GM19239 (cell line): ENCODE measurements around the gene SPTB.

Experiments used
- DNase-seq: peaks from one replicate; pipeline ENCODE4 v3.0.0; 2011; ENCODE audit warnings: low spot score; ENCODE audit not compliant: insufficient read length
- FAIRE-seq: peaks from 2 replicates; lab custom pipeline; 2011; peaks lifted over from hg19 to GRCh38; lab: Jason Lieb, UNC

SPTB gene

DNA sequence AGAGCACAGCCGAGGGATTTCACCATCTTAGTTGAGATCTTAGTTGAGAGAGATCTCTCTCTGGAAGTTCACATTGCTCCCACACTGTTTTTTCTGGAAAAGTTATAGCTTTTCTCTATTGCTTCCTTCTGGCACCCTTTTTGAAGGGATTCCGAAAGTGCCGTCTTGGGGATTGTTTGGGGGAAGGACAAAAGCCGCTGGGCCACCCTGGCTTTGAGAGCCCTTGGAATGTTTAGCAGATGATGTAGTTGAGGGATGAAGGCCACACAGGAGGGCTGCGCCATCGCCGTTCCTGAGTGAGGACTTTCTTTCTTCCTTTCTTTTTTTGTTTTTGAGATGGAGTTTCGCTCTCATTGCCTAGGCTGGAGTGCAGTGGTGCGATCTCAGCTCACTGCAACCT is 157.8 kb downstream of the SPTB start:
- no peak for DNase-seq
- no peak for FAIRE-seq

DNA sequence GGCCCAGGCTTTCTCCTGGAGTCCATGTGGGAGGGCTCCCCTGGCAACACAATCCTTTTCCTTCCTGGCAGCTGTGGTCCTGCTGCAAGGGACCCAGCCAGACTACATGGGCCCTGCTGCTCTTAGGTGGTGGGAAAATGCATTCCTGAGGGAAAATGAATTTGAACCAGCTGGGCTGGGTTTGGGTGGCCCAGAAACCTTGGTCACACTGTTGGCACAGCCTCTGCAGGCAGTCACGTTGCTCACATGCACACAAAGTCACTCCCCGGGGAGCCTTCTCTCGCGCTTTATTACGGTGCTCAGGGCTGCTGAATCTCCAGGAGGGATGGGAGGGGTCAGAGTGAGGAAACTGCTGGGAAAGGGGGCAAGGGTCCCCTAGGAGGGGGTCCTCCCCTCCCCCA is 158.3 kb downstream of the SPTB start:
- no peak for FAIRE-seq
- DNase-seq: no peak

DNA sequence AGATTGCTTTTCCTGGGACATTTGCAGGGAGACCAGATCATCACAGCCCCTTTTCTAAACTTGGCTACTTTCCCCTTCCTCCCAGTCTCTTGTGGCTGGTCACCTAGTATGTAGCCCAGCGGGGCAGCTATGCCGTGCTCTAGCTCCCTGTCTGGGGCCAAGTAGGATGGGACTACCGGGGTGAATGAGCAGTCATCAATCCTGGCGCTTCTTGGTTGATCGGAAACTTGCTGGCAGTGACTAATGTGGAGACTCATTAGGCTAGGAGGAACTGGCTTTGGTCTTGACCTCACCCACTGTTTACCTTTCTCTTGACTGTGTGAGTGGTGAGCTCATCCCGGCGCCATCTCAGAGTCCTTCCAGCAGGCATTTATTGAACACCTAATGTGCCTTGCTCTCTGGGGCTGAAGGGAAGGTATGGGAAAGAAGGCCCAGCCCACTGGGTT is 159.6 kb downstream of the SPTB start:
- FAIRE-seq (no peak), DNase-seq (no peak)

DNA sequence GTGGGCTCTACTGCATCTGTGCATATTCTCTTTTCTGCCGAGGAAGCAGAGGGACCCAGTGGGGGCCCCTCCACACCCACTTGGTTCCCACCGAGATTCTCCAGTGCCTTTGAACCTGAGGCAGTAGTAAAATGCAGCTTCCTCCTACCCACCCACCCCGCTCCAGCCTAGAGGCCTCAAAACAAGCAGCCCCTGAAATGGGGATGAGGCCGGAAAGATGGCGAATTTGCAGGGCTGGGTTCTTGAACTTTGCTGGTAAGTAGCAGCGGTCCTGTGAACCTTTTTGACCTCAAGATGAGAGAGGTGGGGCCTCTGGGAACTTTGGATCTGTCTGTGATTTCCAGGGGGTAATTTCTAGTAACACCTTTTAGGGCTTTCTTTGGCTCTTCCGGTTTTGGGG is 160.1 kb downstream of the SPTB start:
- no peak for FAIRE-seq

DNA sequence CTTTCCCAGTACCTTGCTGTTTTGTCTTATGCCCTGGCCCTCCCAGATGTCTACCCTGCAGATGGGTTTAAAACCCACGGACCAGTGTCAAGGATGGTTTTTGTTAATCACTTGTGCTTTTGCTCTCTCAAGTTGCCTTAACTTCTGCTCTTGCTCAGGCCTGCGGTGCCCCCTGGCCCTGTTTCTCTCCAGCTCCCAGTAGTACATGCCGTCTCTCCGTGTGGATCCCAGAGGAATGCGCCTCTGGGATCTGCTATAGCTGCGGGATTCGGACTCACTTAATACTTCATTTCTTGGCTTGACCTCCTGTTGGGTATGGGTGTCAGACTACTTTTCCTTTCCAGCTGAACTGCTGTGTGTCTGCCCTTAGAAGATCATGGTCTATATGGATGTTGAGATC is 160.9 kb downstream of the SPTB start:
- FAIRE-seq (no peak), DNase-seq (no peak)

More for the DNA sequence above, 160.1 kb downstream of the SPTB start:
- DNase-seq: no peak

DNA sequence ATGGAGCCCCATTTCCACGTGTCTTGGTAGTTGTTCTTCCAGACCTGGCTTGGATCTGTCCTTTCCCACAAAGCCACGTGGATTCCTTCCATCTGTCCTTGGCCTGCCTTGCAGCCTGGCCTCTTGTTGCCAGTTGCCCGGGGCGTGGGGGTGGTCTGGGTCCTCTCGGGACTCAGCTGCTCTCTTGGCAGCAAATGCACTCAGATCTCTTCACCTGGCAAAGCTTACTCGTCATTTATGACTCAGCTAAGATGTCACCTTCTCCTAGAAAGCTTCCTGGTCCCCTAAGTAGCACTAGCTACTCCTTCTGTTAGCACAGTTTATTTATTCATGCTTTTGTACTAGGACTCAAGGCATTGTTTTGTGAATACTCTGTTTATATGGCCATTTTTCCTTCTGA is 161.8 kb downstream of the SPTB start:
- DNase-seq: no peak
- FAIRE-seq: no peak

DNA sequence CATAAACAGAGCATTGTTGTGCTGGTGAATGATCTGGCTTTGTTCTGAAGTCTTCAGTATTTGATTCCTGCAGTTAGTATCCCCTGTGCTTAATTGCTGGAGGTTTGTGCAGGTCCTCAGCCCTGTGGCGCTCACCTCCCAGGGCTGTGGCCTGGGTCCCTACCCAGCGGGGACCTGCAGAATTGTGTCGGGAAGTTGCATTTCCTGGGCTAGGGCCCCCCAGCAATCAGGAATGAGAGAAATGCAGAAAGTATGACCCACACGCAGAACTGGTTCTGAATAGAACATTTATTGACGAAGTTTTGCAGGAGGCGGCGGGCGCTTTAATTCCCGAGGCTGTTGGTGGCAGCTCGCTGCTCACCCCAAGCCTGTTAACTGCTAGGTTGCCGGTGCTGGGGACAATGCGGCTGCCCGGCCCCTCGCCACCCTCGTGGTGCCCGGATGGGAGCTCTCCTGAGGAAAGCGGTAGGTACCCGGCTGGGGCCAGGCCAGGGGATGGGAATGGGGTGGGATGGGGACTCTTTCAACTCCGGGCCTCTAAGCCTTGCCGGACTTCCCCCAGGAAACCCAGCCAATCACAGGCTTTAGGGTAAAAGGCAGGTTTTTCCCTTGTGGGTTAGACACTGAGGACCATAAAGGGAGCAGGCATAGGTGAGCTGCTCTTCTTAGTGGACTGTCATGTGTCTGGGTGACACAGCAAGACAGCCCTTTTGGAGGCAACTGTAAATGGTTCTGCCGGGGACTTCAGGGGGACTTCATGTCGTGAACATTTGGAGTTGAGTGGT is 163.9 kb downstream of the SPTB start:
- DNase-seq: no peak
- no peak for FAIRE-seq

DNA sequence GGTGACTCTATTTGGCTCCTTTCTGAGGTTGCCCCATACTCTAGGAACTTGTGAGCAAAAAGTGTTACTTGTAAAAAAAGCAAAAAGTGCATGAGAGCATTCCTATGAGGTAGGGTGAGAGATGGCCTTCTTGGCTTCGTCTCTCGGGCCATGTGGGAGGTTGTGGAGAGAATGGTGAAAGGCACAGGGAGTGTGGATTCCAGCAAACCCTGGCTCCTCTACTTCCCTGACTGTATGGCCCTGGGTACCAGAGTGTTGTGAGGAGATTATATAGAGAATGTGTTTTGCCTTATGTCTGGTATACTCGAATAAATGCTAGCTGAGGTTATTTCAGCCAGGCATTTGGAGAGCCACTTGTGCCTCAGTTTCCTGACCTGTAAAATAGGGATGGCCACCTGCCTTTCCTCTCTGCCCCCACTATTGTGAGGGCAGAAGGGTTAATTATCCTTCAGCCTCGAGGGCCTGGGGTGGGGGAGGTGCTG is 164.5 kb downstream of the SPTB start:
- no peak for DNase-seq
- no peak for FAIRE-seq

DNA sequence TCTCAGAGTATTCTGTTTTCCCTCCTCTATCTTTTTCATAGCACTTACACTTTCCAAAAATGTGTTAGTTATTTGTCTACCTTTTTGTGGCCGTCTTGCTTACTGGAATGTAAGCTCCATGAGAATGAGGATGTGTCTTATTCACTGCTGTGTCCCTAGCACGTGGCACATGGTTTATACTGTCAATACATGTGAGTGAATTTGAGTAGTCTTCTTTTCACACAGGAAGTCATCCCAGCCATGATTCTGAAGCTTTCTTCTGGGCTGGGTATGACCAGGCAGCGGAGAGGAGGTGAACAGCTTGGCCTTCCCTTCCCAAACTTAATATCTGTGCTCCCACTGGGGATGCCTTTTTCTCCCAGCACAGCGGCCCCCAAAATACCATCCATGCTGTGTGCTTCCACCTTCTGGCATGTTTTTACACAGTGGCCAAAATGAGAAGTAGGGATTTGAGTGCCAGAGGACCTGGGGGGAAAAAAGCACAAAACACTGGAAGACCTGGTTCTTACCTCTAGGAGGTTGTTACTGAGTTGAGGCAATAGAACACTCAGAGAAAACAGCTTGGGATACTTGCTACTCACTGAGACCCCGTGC is 165.2 kb downstream of the SPTB start:
- DNase-seq (no peak), FAIRE-seq (no peak)

DNA sequence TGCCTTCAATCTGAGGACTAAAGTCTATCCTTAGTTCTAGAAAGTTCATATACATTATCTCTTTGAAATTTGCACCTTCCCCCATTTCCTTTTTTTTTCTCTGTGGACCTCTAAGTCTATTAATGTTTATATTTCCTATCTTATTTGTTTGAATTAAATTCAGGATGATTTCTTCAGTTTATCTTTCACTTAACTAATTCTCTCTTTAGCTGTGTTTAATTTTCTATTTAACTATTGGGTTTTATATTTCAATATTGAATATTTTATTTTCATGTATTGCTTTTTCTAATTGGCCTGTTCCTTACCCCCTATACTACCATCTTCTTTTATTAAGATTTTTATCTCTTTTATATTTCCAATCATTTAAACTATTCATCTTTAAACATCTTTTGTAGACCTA is 166.0 kb downstream of the SPTB start:
- no peak for FAIRE-seq
- DNase-seq: no peak

DNA sequence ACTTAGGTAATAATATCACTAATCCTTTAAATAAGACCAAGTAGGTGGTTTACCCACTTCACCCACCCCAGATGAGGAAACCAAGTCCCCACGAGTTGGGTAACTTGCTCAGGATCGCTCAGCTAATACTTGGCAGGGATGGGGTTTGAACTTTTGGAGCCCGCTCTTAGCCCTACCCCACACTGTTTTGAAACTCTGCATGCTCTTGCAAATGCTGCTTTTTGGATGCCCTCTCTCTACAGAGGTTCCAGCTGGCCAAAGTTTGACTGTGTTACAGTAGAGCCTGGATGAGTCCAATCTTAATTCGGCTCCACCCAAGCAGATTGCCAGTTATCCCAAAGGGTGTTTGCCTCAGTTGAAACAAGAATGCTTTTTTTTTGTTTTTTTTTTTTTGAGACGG is 168.7 kb downstream of the SPTB start:
- no peak for FAIRE-seq
- DNase-seq: no peak

DNA sequence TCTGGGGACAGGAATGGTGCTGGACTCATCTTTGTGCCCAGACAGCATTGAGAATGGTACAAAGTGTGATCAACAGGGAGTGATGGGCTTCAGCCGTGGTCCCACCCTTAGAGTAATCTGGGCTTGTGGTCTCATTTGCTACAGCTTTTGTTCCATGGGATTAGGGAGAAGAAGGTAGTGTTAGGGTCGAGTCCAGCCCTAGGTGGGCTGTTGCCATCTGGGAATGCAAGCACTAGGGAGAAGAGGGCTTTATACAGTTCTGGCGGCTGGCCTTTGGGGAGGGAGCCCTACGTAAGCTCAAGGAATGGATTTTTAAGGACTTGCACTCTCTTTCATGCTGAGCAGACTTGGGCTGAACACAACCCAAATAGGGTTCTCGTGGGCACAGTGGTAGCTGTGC is 170.6 kb downstream of the SPTB start:
- no peak for FAIRE-seq
- no peak for DNase-seq

DNA sequence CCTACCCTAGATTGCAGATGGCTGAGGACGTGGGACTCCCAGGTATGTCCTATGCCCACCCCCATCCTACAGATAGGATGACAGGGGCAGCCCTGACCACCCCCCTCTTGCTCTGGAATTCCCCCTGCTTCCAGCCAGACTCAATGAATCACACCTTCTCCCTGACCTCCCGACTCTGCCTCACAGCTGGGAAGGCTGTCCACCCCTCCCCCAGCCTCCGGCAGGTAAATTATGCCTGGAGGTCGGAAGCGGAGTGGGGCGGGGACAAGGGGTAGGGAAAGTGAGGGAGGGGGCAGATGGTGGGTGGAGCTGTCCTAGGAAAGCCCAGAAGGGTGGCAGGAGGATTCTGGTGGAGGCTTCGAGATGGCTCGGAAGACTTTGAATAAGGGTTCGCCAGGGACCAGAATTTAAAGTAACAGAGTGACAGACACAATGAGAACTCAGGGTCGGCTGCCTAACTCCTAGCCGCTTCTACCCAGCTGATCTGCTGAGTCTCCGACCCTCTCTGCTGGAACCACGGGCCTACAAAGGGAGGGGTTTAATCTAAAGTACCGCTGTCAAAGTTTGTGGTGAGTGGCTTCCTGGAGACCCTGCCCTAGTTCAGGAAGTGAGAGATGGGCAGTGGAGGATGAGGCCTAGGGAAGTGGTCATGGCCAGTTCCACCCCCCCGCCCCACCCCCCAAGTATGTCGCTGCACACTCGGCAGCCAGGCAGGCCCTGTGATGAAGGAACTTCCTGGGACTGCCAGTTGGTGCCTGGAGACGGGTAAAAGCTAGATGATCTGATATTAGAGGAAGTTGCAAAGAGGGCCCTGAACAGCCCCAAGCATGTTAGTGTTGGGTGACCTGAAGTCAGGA is 171.3 kb downstream of the SPTB start:
- no peak for DNase-seq
- no peak for FAIRE-seq

DNA sequence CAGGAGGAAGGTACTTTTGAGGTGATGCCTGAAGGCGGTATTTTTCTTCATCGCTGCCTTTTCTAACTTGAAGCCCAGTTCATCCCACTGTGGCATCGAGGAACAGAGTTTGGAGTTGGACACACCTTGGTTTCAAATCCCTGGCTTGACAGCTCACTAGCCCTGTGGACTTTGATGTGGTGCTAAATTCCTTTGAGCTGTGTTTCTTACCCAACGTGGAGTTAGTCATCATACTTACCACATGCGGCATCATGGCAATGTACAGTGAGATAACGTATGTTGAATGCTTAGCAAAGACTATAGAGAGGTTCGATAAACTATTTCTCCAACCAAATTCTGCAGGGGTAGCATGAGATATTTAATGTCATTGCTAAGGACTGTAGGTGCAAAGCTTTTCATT is 172.0 kb downstream of the SPTB start:
- no peak for DNase-seq
- FAIRE-seq: no peak

DNA sequence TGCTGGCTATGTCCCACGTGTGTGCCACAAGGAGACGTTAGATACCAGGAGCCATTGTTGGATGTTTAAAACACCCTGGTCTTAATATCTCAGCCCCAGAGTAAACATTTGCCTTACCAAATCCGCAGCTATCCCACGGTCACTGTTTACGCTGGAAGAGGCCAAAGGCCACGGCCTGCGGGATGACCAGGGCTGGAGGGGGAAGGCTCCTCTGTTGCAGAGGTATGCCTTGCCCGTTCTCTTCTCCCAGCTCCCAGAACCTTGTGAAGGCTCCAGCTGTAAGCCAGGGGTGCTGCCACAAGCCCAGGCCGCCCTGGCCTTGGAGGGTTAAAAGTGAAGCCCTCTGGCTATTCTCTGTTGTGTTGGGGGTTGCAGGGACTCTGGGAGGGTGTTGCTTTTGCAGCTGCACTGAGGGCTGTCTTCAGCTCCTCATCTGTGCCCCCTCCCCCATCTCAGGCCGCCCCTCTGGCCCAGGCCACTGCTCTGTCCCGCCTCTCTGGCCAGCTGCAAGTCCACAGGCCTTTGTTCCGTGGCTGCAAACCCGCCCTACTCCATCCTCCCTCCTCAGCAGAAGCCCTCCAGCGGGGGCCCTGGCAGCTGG is 173.0 kb downstream of the SPTB start:
- DNase-seq (no peak), FAIRE-seq (no peak)

DNA sequence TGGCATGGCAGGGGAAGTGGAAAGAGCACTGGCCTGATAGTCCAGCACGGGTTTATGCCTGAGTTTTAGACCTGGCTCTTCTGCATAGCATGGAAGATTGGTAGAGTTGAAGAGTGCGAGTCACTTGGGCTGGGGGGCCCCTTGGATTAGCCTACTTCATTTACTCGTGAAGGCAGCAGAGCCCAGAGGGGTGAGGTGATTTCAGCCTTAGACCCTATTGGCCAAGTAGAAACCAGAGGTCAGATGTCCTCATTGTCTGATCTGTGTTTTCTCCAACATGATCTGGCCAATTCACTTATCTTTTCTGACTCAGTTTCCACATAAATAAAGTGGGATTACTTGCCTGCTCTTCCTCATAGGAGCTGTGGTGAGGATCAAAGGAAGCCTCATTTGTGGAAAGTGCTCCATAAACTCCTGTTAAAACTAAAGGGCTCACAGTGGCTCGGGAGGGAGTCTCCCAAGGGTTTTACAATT is 173.6 kb downstream of the SPTB start:
- FAIRE-seq: no peak
- DNase-seq: no peak

DNA sequence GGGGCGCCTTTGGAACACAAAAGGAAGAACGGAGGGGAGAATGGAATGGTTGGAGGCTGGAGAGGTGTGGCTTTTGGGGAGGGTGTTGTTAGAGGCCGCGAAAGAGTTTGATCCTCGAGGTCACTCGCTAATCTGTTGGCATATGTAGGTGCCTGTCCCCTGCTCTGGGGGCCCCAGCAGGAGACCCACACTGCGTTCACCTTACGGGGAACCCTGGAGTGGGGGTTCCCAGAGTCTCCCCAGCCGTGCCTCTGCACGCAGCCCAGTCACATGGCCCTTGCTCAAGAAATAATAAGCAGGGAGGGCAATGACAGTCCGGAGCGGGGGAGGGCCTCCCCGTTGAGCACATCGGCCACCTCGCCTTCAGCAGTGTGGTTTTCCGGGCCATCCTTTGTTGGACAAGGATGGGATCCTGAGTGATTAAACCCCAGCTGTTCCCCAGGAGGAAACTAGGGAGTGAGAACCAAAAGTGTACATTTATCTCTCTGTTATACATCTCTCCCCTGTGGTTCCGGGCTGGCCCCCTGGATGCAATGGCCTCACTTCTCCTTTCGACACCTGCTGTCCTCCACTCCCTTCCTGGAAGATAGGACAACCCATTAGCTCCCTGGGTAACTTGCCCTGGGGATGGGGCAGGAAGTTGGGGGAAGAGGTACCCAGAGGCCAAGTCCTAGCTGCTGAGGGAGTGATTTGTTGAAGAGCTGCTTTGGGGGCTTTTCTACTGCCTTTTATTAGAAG is 174.2 kb downstream of the SPTB start:
- DNase-seq (no peak), FAIRE-seq (no peak)

DNA sequence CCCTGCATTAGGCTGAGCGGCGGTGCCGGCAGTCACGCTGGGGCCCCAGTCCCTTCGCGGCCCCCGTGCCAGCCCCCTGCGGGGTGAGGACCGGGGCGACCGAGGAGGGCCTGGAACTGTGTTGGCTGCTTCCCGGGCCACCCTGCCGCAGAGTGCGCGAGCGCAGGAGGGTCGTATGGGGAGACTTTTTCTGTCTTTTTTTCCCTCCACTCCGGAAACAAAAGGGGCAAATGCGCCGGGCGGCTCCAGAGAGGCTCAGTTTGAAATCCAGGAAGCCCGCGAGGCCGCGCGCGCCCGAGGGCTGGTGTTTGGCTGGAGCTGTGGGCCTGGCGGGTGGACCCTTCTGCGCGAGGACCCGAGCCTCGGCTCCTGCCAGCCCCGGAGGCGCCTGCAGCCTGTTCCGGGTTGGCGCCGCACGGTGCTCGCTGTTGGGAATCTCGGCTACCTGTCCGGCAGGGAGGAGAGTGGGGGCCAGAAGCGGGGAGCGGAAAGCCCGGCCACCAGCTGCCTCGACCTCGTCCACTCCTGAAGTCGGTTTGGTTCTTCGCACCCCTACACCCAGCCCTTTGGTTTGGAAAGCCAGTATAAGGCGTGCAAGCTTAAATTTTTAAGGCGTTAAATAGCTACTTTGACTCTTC is 174.8 kb downstream of the SPTB start:
- DNase-seq: no peak
- no peak for FAIRE-seq

DNA sequence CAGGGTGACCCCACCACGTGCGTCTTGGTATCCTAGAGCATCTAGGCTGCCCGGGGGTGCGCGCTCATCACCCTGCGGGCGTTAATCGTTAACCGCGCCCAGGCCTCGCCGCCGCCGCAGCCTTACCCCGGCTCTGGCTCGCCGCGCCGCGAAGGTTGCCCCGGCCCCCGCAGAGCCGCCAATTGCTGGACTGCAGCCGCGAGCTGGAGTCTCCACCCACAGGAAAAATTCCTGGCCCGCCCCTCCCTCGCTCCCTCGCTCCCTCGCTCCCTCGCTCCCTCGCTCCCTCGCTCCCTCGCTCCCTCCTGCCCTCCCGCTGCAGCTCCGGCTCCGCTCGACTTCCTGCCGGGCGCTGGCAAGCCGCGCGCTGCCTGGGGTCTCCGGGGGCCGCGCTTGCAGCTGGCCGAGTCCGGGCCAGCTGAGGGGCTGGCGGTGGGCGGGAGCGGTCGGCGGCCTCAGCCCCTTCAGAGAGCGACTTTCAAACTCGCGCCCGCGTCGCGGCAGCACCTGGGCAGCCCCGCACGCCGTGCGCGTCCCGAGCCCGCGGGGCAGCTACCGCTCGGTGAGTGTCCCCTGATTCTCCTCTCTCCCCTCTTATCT is 175.5 kb downstream of the SPTB start, which contains the start of gene PLEKHG3:
Gene PLEKHG3, plus strand, starts transcription at position 282 of the 600 bp plus-strand sequence. CDS start 23,208 bp downstream, outside the sequence.
- no peak for DNase-seq
- no peak for FAIRE-seq
